ENCODE data around the gene ZNF816.

The ZNF816 gene

GRCh38 chr19:52962394-52963246 is at the start of gene ZNF816:
TSS of gene ZNF816 (minus strand) at chr19:52962881. CDS start at chr19:52956089, 6,792 bp downstream.
- H3K27me3 ChIP-seq (replicated peaks) = no peaks in the 10 kb centered on the region
- H3K4me3 ChIP-seq (ENCODE audit: low read depth, low read length) = peak within 1 kb of the TSS; percentile 76
- no peaks in the 10 kb centered on the region for H3K36me3 ChIP-seq (replicated peaks)
- TF ChIP-seq CTCF (IDR thresholded peaks at IDR 0.05; ENCODE audit: low read depth, low read length, missing control alignments) = no peak
- H3K27ac ChIP-seq = peak within 1 kb of the TSS; percentile 74
- in situ Hi-C loops (cut with HindIII; ENCODE audit: low pct_ligation_motif_present, low sequenced_read_pairs) = no loop called here
- DNase-seq = peak; percentile 96

GRCh38 chr19:53012006-53012405 is 49.3 kb upstream of the ZNF816 start:
- DNase-seq = no peak
- H3K27me3 ChIP-seq (replicated peaks) = no peaks in the 10 kb centered on the region
- H3K36me3 ChIP-seq (replicated peaks) = no peaks in the 10 kb centered on the region
- no peak for TF ChIP-seq CTCF (IDR thresholded peaks at IDR 0.05; ENCODE audit: low read depth, low read length, missing control alignments)
- in situ Hi-C loops (cut with HindIII; ENCODE audit: low pct_ligation_motif_present, low sequenced_read_pairs) = no loop called here
- no peak overlapping the region for H3K27ac ChIP-seq
- no peak overlapping the region for H3K4me3 ChIP-seq (ENCODE audit: low read depth, low read length)

- in situ Hi-C loops (cut with HindIII; ENCODE audit: low pct_ligation_motif_present, low sequenced_read_pairs) = no loop called here
- Histone ChIP-seq H3K4me3 (ENCODE audit: low read depth, low read length) (no peak overlapping the region), H3K27ac (no peak overlapping the region), H3K36me3 (replicated peaks) (no peaks in the 10 kb centered on the region), H3K27me3 (replicated peaks) (no peaks in the 10 kb centered on the region)
- DNase-seq = no peak
- no peak for TF ChIP-seq CTCF (IDR thresholded peaks at IDR 0.05; ENCODE audit: low read depth, low read length, missing control alignments)
These were observed 47.8 kb upstream of the ZNF816 start for GRCh38 chr19:53010494-53010893.

- TF ChIP-seq CTCF (IDR thresholded peaks at IDR 0.05; ENCODE audit: low read depth, low read length, missing control alignments) = no peak
- Histone ChIP-seq H3K4me3 (ENCODE audit: low read depth, low read length) (no peak overlapping the region), H3K36me3 (replicated peaks) (no peaks in the 10 kb centered on the region), H3K27ac (no peak overlapping the region), H3K27me3 (replicated peaks) (no peaks in the 10 kb centered on the region)
- no peak for DNase-seq
- in situ Hi-C loops (cut with HindIII; ENCODE audit: low pct_ligation_motif_present, low sequenced_read_pairs) = no loop called here
These were observed 45.5 kb upstream of the ZNF816 start for GRCh38 chr19:53008061-53008778.

DNA sequence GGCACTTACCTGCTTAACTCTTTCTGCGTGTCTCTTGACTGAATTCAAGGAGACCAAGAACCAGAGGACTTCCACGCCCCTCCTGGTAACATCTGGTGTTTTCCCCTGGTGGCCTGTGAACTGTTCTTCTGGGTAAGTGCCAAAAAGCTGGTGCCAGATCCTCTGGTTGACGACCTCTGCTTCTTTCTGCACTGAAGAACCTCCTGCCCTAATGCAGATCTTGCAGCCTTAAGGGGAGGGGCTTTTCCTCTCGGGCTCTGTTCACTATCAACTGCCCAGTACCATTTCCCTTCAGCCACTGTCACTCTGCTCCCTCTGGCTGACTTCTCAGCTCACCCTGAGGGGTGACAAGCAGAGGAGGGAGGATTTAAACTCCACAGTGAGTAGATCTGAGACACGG is 44.9 kb upstream of the ZNF816 start:
- Histone ChIP-seq H3K4me3 (ENCODE audit: low read depth, low read length) (no peak overlapping the region), H3K36me3 (replicated peaks) (no peaks in the 10 kb centered on the region), H3K27ac (no peak overlapping the region), H3K27me3 (replicated peaks) (no peaks in the 10 kb centered on the region)
- no peak for TF ChIP-seq CTCF (IDR thresholded peaks at IDR 0.05; ENCODE audit: low read depth, low read length, missing control alignments)
- DNase-seq = no peak
- in situ Hi-C loops (cut with HindIII; ENCODE audit: low pct_ligation_motif_present, low sequenced_read_pairs) = no loop called here
